ENCODE results near the gene CPSF7.

Gene CPSF7

DNA sequence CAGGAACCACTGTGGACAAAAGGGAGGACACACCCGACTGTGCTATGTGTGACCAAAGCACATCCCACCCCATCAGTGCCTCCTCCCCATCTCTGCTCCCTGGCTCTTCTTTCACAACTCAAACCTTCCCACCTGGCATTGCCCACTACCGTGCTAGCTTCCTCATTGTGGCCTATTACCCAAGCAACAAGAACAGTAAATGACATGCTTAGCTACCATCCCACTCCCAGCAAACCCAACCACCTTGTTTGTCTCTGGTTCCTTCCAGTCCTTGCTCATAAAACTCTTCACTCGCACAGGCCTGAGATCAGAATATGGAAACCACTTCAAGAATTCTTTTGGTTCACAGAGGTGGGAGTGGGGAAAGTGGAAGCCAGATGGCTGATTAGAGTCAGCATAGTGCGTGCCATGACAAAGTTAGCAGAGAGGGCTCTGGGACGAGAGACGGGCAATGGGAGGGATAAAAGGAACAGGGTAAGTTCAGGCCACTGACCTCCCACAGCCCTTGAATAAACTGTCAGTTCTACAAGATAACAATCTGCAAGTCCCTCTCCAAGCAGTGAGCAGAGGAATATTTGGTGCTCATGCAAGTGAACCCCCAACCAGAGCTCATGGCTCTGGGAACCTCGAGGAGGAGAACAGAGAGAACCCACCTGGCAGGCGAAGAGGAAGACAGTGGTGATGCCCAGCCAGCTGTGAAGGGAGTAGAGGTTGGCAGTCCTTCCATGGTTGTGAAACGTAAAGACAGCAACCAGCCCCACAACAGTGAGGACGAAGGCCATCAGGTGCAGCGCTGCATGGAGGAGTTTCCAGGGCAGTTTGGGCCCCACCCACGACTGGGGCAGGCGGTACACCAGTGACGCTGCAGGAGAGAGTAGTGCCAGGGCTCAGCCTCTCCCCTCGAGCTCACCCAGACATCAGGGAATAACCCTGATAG, 76.4 kb downstream of the CPSF7 start:
- peaks cover 59% of the 10 kb centered on the region for H3K36me3 ChIP-seq (ENCODE audit: insufficient read depth, low read length)

More for the DNA sequence above, 76.4 kb downstream of the CPSF7 start:
- Histone ChIP-seq H3K9ac (ENCODE audit: low read depth, low read length) (no peak overlapping the region), H3K4me2 (ENCODE audit: insufficient read depth, low read length) (no peak overlapping the region), H3K4me1 (ENCODE audit: insufficient read depth, low read length) (no peaks in the 10 kb centered on the region), H3K9me3 (ENCODE audit: insufficient read depth, low read length, severe bottlenecking) (no peaks in the 10 kb centered on the region), H2AFZ (ENCODE audit: low read depth, low read length) (no peak overlapping the region), H3K27me3 (ENCODE audit: insufficient read depth, low read length, poor library complexity) (no peaks in the 10 kb centered on the region), H4K20me1 (ENCODE audit: insufficient read depth, low read length) (no peaks in the 10 kb centered on the region), H3K27ac (ENCODE audit: low read length) (no peak overlapping the region), H3K4me3 (ENCODE audit: low read depth in 1 of 2, low read length in 2 of 2) (no peak overlapping the region), H3K79me2 (ENCODE audit: insufficient read depth, low read length) (no peaks in the 10 kb centered on the region)
- ATAC-seq (ENCODE audit: insufficient read depth, low read depth) (no peak), DNase-seq (no peak)
- TF ChIP-seq, protein P1, sequence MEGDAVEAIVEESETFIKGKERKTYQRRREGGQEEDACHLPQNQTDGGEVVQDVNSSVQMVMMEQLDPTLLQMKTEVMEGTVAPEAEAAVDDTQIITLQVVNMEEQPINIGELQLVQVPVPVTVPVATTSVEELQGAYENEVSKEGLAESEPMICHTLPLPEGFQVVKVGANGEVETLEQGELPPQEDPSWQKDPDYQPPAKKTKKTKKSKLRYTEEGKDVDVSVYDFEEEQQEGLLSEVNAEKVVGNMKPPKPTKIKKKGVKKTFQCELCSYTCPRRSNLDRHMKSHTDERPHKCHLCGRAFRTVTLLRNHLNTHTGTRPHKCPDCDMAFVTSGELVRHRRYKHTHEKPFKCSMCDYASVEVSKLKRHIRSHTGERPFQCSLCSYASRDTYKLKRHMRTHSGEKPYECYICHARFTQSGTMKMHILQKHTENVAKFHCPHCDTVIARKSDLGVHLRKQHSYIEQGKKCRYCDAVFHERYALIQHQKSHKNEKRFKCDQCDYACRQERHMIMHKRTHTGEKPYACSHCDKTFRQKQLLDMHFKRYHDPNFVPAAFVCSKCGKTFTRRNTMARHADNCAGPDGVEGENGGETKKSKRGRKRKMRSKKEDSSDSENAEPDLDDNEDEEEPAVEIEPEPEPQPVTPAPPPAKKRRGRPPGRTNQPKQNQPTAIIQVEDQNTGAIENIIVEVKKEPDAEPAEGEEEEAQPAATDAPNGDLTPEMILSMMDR (IDR thresholded peaks at IDR 0.05; ENCODE audit: borderline replicate concordance, extremely low read depth, low read length, poor library complexity, severe bottlenecking): no peak
- TF ChIP-seq EZH2 (IDR thresholded peaks at IDR 0.05; ENCODE audit: borderline replicate concordance, low read depth, low read length, severe bottlenecking): no peak

Measured in DND-41 (cell line).